LNCaP clone FGC (cell line): ENCODE results near the gene SIGLEC7.

Source experiments
- DNase-seq: peaks from one replicate; pipeline ENCODE4 v3.0.0-alpha.2; 2011; ENCODE audit warnings: low read depth
- H3K4me3 ChIP-seq: 2 replicates; pipeline ENCODE4 v1.5.1; 2011; ENCODE audit warnings: mild to moderate bottlenecking, low read depth, low read length, control low read depth
- TF ChIP-seq, protein P1 (sequence below): IDR thresholded peaks from 2 replicates; pipeline ENCODE4 v1.5.1; 2012; ENCODE audit warnings: mild to moderate bottlenecking; ENCODE audit not compliant: control insufficient read depth, insufficient read depth; ENCODE audit errors: extremely low read depth

Gene SIGLEC7

DNA sequence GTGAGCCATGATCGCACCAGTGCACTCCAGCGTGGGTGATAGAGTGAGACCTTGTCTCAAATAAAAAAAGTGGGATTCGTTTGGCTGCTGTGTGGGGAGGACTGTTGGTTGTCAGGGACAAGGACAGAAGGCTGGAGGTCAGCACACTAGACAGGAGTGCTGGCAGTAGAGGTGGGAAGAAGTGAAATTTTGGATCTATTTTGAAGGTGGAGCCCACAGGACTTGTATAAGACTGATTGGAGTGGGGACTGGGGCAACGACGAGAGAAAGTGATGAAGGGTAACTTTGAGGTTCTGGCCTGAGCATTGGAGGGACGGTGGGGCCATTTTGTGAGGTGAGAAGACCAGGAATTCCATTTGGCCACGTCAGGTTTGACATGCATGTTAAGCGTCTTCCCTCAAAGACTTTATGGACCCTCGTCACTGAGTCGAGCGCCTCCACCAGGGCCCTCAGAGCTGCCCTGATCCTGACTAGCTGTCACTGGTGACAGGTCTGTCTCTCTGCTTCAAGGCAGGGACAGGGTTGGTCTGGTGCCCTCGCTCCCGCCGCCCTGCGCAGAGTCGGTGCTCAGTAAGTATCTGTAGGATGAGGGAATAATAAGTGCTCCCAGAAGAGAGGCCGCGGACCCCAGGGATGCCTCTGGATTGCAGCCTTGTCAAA lies 34.6 kb upstream of the SIGLEC7 start:
- TF ChIP-seq, protein P1, sequence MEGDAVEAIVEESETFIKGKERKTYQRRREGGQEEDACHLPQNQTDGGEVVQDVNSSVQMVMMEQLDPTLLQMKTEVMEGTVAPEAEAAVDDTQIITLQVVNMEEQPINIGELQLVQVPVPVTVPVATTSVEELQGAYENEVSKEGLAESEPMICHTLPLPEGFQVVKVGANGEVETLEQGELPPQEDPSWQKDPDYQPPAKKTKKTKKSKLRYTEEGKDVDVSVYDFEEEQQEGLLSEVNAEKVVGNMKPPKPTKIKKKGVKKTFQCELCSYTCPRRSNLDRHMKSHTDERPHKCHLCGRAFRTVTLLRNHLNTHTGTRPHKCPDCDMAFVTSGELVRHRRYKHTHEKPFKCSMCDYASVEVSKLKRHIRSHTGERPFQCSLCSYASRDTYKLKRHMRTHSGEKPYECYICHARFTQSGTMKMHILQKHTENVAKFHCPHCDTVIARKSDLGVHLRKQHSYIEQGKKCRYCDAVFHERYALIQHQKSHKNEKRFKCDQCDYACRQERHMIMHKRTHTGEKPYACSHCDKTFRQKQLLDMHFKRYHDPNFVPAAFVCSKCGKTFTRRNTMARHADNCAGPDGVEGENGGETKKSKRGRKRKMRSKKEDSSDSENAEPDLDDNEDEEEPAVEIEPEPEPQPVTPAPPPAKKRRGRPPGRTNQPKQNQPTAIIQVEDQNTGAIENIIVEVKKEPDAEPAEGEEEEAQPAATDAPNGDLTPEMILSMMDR = peak; percentile 14; the same call in 1 of the 2 replicates
- no peak for DNase-seq

DNA sequence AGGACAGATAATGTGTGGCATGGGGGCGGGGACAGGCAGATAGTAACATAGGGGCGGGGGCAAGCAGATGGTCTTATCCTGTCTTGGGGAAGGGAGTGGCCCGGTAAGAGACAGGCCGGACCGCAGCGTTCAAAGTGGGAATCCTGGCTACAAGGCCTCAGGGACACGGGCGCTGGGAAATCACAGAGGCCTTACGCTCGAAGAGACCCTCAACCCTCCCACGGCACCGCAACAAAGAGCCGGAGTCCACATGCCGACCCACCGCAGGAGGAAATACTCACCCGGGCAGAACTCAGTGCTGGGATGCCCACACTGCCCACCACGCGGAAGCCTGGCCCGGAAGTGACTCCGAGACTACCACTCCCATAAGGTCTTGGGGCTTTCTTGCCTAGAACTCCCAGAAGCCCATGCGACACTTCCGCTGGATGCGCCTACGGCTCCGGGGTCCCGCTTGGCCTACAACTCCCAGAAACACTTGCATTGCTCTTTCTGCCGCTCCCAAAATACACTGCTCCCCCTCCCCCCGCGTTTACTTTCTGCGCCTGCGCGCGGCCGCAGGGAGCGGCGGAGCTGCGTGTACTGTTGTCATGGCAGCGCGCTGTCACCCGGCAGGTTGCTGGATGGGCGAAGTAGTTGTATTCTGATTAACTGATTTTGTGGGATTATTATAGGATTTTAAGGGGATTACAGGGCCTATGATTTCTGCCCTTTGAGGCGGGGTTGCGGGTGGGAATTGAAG lies 33.9 kb upstream of the SIGLEC7 start, which contains the start of gene CTU1:
TSS of gene CTU1 (minus strand) at position 344 of the 739 bp plus-strand sequence. CDS start 3,840 bp downstream, outside the sequence.
- peak within 1 kb of the TSS; percentile 68 for H3K4me3 ChIP-seq
- DNase-seq = peak; percentile 99
- TF ChIP-seq, protein P1 = no peak

More for the DNA sequence above, 34.6 kb upstream of the SIGLEC7 start:
- peak overlapping the region; percentile 68 for H3K4me3 ChIP-seq

DNA sequence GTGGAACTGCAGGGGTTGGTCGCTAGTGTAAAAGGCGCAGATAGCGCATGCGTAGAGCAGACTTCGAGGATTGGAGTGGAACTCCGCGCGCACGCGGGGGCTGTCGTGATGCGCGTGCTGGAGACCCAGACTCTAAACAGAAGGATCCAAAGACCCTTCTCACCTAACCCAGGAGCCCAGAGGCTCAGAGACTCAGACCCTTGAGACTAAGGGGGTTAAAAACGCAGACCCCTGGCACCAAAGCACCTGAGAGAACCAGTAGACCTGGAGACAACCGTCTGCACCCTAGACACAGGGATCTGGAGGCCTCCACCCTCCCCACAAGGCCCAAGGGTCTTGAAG lies 33.3 kb upstream of the SIGLEC7 start:
- H3K4me3 ChIP-seq = peak overlapping the region; percentile 68
- no peak for DNase-seq
- TF ChIP-seq, protein P1 = no peak

DNA sequence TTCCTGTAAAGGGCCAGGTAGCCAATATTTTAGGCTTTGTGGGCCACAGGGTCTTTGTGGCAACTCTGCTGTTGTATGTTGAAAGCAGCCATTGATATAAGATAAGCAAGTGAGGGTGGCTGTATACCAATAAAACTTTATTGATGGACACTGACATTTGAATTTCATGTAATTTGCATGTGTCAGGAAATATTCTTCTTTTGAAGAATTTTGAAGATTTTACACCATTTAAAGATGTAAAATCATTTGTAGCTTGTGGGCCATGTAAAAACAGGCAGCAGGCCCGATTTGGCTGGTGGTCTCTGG lies 31.5 kb upstream of the SIGLEC7 start:
- H3K4me3 ChIP-seq = no peak overlapping the region
- DNase-seq = no peak
- TF ChIP-seq, protein P1 = no peak

DNA sequence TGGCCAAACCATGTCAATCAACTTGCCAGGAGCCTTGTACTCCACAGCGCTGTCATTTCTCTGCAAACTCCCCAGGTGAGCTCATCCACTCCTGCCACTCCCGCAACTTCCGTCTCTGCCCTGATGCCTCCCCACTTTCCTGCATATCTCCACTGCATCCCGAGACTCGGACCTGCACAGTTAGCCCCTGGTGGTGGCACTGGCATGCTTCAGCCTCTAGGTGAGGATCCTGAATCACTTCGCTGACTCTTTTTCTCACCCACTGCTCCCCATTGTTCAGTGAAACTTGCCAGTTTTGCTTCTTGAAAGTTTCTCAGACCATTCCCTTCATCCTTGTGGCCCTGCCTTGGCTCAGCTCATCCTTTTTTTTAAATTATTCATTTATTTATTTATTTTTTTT lies 30.5 kb upstream of the SIGLEC7 start:
- DNase-seq = no peak
- TF ChIP-seq, protein P1 = 0 out of 2 replicates have a peak, but pooled peaks have one; percentile 5
- no peak overlapping the region for H3K4me3 ChIP-seq

DNA sequence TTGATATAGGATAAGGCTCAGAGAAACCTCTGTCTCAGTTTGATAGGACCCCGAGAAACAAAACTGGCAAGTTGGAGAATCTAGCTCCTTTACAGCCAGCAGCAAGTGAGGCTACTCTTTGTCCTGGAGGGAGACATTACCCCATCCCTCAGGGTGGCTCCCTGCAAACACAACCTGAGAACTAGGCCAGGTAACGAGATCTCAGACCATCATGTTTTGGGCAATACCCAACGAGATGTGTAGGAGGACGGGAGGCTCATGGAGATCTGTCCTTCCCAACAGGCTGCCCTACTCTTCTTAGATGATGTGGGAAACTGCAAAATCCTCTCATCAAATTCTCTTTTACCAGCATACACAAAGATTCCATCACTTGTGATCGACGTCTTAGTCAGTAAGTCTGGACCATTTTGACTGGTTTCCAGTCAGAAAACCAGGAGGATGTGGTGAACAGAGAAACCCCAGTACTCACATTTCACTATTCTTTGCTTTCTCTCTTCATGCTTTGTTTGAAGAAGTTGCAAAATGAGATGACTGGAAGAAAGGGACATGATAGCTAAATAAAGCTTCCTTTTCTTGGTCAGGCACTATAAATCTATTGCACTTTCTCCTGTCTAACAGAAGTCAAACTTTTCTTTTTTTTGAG lies 27.9 kb upstream of the SIGLEC7 start:
- no peak overlapping the region for H3K4me3 ChIP-seq
- TF ChIP-seq, protein P1 = no peak
- DNase-seq = no peak
